Mammary epithelial cell (primary cell): ENCODE results near the gene PLEKHG5.

ENCODE experiments used
- EZH2 ChIP-seq: IDR thresholded peaks from 2 replicates; pipeline ENCODE4 v1.6.1; 2012; ENCODE audit warnings: low read length, inconsistent platforms, borderline replicate concordance
- TF ChIP-seq, protein P1 (sequence below), 2 donors: IDR thresholded peaks in 1 of 2; conservative IDR thresholded peaks in 1 of 2; 2 replicates each; pipeline ENCODE4 v1.5.1; 2011 to 2012; ENCODE audit warnings: inconsistent platforms in 2 of 2, low read length in 2 of 2, mild to moderate bottlenecking in 2 of 2, control low read depth in 1 of 2, low read depth in 1 of 2; ENCODE audit not compliant: insufficient read depth in 1 of 2; ENCODE audit errors: extremely low read depth in 1 of 2

DNA sequence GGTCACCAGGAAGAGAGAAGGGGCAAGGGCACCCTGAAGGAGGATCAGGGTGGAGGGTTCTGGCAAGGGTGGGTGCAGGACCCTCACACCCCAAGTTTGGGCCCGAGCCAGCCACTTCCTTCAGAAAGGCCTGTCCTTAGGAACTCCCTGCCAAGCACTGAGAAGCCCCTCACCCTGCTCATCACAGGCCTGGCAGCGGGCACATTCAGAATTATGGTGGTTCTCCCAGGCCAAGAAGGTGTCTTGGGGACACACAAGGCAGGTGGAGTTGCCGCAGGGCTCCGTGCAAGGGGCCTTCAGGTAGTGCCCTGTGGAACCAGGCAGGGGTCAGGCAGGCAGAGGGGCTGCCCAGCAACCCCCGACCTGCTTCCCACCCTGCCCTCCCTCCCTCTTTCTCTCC, 26.6 kb downstream of the PLEKHG5 start:
- TF ChIP-seq, protein P1, sequence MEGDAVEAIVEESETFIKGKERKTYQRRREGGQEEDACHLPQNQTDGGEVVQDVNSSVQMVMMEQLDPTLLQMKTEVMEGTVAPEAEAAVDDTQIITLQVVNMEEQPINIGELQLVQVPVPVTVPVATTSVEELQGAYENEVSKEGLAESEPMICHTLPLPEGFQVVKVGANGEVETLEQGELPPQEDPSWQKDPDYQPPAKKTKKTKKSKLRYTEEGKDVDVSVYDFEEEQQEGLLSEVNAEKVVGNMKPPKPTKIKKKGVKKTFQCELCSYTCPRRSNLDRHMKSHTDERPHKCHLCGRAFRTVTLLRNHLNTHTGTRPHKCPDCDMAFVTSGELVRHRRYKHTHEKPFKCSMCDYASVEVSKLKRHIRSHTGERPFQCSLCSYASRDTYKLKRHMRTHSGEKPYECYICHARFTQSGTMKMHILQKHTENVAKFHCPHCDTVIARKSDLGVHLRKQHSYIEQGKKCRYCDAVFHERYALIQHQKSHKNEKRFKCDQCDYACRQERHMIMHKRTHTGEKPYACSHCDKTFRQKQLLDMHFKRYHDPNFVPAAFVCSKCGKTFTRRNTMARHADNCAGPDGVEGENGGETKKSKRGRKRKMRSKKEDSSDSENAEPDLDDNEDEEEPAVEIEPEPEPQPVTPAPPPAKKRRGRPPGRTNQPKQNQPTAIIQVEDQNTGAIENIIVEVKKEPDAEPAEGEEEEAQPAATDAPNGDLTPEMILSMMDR (conservative IDR thresholded peaks at IDR 0.05 in 1 of 2, IDR thresholded peaks at IDR 0.05 in 1 of 2; ENCODE audit: extremely low read depth in 1 of 2, insufficient read depth in 1 of 2, low read depth in 1 of 2, low read length in 2 of 2): no peak
- TF ChIP-seq EZH2: no peak
